NCI-H460 (cell line): ENCODE measurements around the gene STK25. TPM values are rescaled to one million over a fixed set of nuclear protein-coding genes. Genes with fewer than 3 reads are reported as not detected.

Experiments
- small RNA-seq, 2 experiments: library from RNA; depleted of rRNA; stranded (forward); fragments of <200 nt; gene quantifications; one replicate each; pipeline ENCODE3, GENCODE V24; 2014
- total RNA-seq: library from RNA; depleted of rRNA; stranded (reverse); fragments of >200 nt; shearing (Covaris generic); gene quantifications from 2 replicates; pipeline ENCODE4 v1.2.3, GENCODE V29; 2014; rRNA removed

Gene STK25
- total RNA-seq, 1 experiment from 2014 or later: 108 TPM

Small RNAs within 50 kb of the gene (small RNA-seq; reads per million reads assigned to genes)
- gene MIR3133: 0 reads per million in 2 experiments

Other genes starting within 250 kb of the STK25 start
- gene HDLBP, start 192.9 kb downstream of the STK25 start, total RNA-seq: 603 and 606 TPM in 2 replicates
- 378 and 405 TPM in 2 replicates for gene SEPTIN2, start 192.7 kb downstream of the STK25 start, total RNA-seq
- 29.2 and 30.4 TPM in 2 replicates for gene FARP2, start 152.3 kb downstream of the STK25 start, total RNA-seq
- gene BOK, start 50.2 kb upstream of the STK25 start, total RNA-seq: 8.9 and 9.8 TPM in 2 replicates
- gene THAP4, start 128.6 kb upstream of the STK25 start, total RNA-seq: 71.9 and 77.0 TPM in 2 replicates
- gene ATG4B, start 129.1 kb upstream of the STK25 start, total RNA-seq: 51.2 and 55.2 TPM in 2 replicates
- 57.4 and 70.3 TPM in 2 replicates for gene DTYMK, start 178.2 kb upstream of the STK25 start, total RNA-seq
- 39.0 and 39.1 TPM in 2 replicates for gene ING5, start 193.5 kb upstream of the STK25 start, total RNA-seq
- 9.1 and 10.3 TPM in 2 replicates for gene D2HGDH, start 226.0 kb upstream of the STK25 start, total RNA-seq